H4 (cell line): ENCODE measurements around the gene MATN1. TPM values are rescaled to one million over a fixed set of nuclear protein-coding genes. Genes with fewer than 3 reads are reported as not detected.
"Not testable (repeated sequence)": the region's sequence is repeated elsewhere in the genome, so short reads cannot be mapped to it uniquely, and the experiment has no call there.

Source experiments
- DNase-seq: peaks from one replicate; pipeline ENCODE4 v3.0.0-alpha.2; 2015; ENCODE audit warnings: low spot score
- total RNA-seq: library from RNA; depleted of rRNA; stranded (reverse); fragments of >200 nt; shearing (Covaris generic); gene quantifications from 2 replicates; pipeline ENCODE4 v1.2.3, GENCODE V29; 2014; rRNA removed

Gene MATN1, protein sequence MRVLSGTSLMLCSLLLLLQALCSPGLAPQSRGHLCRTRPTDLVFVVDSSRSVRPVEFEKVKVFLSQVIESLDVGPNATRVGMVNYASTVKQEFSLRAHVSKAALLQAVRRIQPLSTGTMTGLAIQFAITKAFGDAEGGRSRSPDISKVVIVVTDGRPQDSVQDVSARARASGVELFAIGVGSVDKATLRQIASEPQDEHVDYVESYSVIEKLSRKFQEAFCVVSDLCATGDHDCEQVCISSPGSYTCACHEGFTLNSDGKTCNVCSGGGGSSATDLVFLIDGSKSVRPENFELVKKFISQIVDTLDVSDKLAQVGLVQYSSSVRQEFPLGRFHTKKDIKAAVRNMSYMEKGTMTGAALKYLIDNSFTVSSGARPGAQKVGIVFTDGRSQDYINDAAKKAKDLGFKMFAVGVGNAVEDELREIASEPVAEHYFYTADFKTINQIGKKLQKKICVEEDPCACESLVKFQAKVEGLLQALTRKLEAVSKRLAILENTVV
- total RNA-seq, result 0.06 and 0.51 TPM in 2 replicates

DNA sequence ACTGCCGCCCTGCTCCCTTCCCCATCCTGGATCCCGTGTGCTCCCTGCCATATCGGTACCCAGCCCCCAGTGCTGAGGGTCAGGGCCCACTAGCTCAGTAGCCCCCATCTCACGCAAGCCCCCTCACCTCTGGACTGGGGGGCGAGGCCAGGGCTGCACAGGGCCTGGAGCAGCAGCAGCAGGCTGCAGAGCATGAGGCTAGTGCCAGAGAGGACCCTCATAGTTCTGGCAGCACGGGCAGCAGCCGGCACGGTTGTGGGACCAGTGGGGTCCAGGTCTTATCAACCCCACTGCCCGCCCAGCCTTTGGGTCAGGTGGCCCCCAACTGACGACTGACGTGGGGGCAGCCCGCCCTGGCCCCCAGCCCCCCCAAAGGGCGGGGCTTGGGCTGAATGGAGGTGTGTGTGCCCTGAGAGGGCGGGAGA, at the start of gene MATN1:
Gene MATN1 (minus strand): TSS at position 255 of the 425 bp plus-strand sequence. CDS start 34 bp downstream, at position 221.
- no peak for DNase-seq

DNA sequence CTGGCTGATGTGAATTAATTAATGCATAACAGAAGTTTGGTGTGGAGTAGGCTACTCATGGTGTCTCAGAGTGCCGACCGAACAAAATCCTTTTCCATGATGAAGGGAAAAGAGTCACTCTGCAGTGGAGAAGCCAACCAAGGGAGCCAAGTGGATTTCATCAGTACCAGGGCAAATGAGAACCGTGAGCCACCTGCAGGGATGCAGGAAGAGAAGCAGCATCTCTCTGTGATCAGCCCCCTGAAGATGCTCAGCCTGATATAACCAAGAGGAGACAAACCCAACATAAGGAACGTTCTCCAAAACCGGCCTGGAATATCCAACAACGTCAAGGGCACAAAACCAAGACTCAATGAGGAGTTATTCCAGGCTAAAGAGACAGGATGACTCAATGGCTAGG, 47.6 kb upstream of the MATN1 start:
- DNase-seq, result no peak

- DNase-seq, result no peak
Observed at GRCh38 chr1:30770150-30770549, 46.8 kb upstream of the MATN1 start.

DNA sequence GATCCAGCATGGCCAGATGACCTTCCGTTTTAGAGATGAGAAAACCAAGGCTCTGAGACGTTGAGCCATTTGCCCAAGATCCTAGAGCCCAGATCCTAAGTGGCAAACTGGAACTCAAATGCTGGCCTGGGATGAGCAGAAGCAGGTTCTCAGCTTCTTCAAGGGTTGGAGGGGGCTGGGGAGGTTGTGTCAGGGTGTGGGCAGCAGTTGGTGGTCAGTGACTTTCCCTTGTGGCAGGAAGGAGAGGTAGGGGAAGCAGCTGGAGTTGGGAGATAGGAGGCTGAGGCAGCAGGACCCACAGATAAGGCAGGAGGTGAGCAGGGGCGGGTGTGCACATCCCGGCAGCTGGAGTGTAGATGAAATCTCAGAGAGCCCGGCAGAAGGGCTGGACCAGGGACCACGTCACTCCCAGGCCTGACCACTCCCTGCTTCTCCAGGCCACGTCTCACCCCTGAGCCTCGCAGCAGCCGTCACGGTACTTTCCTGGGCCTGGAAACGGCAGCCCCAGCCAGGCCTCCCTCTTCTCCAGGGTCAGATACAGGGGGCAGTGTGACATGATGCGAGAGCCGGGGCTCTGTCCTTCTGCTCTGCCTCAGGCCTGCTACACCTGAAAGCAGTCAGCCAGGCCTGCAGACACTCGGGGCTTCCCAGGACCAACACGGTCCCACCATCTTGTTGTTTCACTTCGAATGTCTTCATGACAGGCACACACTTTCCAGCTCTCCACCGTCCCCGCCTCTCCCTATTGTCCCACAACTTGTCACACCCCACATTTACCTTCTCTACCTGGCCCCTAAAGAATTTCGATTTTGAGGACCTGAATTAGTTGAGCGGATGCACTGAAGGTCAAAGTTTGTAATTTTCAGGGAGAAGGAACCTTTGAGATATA, 45.7 kb upstream of the MATN1 start:
- no peak for DNase-seq

DNA sequence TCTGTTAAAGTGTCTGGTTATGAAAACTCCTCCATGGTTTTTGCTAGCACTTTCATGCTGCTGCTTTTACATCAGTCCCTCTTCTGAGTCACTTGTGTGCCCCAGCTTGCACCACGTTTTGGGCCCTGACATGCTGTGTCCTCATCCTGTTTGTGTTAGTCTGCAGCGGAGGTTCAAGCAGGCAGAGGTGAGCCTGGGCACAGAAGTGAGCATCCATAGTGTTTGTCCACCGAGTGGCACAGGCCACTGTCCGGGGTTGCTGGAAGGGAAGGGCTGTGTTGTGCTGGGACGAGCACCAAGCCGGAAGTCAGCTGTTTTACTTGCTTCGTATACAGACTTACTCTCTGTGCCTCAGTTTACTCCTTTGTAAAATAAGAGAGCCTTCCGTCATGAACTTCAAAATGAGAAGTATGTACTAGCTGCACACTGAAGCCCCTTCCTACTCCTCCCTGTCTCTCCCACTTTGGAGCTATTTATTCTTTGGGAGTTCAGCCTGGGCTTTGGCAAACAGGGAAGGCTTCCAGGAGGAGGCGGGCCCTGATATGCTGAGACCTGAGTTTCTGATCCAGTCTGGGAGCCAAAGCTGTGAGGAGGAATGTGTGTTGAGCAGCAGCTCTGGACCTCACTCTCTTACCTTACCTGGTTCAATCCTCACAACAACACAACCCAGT, 44.9 kb upstream of the MATN1 start:
- no peak for DNase-seq

DNA sequence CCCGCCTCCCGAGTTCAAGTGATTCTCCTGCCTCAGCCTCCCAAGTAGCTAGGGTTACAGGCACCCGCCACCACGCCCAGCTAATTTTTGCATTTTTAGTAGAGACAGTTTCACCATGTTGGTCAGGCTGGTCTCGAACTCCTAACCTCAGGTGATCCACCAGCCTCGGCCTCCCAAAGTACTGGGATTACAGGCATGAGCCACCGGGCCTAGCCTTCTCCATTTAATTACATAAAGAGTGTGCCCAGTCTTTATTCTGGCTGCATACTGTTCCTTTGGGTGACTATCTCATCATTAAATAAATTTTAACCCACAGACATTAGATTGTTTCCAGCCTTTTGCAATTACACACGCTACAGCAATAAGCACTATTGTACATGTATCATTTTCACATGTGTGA, 43.6 kb upstream of the MATN1 start:
- DNase-seq, result not testable (repeated sequence)

DNA sequence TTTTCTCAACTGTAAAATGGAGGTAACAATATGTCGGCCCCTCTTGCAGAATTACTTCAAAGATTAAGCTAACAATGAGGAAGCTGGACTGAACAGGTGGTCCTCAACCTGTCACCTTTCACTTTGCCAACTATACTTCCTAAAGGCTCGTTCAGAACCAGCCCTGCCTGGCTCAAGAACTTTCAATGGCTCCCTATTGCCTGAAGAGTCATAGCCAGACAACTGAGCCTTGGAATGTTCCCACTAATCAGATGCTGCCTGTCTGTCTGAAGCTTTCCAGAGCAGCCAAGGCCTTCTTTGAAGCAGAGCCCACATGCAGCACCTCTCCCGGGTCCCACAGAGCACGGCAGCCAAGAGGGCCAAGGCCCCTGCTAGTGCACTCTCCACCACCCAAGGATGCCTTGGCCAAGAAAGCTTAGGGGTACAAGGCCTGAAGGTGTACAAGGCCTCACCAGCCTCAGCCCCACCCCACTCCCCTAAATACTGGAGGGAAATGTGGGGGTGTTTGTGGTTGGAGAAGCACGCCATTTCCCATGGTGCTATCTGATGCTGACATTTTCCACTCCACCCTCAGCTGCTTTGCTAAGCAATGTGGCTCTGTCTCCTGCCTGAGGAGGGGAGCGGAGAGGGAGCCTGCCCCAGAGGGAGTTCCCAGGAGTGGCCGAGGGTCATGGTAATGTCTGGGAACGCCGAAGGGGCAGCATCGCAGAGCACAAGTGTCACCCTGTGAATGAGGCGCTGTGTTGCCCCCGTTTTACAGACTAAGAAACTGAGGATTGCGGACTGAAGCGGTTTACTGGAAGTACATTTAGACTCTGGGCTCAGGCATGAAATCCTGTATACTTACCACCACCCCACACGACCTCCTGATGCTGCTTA, 42.4 kb upstream of the MATN1 start:
- no peak for DNase-seq

GRCh38 chr1:30764939-30765555, 41.7 kb upstream of the MATN1 start:
- no peak for DNase-seq

- no peak for DNase-seq
Observed at GRCh38 chr1:30764396-30764795, 41.0 kb upstream of the MATN1 start.

DNA sequence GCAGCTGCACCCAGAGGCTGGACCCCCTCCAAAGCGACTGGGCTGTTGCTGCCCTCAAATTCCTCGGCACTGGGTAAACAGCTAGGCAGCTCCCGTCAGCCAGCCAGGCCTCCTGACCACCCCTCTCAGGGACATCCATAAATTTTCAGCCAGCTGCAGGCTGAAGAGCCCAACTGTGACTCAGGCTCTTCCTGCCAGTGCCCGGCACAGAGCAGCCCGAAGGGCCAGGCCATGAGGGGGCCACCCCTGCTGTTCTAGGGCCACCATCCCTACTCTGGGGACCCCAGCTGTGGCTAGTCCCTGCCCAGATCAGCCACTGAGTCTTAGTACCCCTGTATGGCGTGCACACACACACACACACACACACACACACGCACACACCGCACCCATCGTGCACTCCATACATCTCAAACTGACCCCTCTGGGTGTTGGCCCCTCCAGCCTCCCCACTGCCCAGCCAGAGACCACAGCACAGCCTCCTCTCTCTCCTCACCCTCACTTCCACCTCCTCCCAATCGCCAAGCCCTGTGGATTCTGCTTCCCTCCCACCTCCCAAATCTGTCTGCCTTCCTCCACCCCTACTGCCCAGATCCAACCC, 40.4 kb upstream of the MATN1 start:
- DNase-seq, result peak; percentile 45

DNA sequence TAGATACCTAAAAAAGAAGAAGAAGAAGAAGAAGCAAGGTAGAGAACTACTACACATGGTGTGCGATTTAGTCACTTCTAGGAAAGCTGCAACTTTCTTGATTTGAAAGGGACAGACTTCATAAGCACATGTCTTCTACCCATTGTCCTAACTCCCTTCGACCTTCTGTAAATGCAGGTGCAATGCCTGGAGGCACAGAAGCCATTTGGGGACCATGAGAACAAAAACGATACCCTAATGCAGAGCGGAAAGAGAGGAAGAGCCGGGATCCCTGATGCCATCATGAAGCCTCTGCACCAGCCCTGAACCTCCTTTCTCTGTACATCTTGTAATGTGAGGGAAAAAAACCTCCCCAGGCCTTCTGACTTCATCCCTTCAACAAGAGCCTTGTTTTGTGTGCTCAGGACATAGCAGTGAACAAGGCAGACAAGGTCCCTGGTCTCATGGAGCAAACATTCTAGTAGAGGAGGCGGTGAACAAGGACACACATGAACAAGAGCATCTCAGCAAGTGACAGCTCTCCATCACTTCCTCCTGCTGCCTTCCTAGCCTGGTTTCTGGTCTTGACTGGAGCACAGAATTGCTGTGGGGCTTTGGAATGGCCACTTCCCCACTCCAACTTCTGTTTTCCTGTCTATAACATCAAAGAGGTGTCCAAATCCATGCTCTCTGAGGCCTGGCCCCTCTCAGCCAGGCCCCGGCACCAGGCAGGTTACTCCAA, 39.7 kb upstream of the MATN1 start:
- DNase-seq, result no peak

GRCh38 chr1:30762152-30762929, 39.0 kb upstream of the MATN1 start:
- DNase-seq, result no peak

DNA sequence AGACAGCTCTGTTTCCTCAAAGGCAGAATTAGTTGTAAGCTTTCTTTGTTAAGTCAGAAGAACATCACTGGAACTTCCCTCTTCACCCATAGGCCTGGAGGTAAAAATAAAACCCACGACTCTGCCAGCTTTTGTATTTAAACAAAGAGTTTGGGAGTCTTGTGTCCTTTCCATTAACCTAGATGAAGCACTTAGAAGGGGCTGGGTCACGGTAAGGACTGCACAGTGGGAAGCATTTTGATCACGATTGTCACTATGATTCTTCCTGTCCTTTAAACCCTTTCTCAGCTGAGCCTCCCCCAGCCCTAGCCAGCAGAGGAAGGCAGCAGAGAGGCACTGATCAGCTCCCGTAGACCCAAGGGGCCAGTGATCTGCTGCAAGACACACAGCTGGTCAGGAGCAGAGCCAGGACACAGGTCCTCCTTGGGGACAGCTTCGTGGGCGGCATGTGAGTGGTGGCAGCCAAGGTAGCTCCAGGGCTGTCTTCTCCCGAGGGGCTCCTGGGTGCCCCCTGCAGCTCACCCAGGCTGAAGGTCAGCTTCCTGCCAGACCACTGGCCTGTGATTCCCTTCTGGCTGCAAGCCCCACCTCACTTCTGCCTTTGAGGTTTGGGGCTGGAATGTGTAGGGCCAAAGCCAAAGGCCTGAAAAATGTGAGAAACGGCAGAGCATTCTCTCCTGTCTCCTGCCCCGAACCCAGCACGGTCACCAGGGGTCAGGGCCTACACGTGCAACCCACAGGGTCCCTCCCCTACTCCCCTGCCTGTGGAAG, 38.2 kb upstream of the MATN1 start:
- DNase-seq, result no peak

GRCh38 chr1:30760596-30761324, 37.4 kb upstream of the MATN1 start:
- DNase-seq, result no peak

DNA sequence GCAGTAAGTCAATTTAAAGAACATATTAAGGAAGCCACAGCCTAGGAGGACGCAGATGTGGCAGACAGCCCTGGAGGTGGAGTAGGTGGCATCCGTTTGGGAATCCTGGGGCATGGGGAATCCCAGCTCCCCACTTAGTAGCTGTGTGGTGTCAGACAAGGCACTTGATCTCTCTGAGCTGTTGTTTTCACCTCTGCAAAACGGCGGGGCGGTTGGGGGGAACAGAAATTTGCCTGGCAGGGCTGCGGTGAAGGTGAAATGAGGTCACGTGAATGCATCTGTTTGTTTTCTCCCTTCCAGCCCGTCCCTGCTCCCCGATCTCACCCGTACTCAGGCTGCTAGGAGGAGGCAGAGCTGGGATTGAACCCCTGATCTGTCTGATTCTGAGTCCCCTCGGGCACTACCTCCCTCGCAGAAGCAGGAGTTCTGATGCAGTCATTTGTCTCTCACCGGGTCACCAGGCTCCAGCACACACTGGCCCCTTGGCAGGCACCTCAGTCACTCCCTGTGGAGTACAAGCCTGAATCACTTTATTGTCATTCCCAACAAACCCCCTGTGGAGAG, 36.4 kb upstream of the MATN1 start:
- no peak for DNase-seq

- no peak for DNase-seq
Observed at GRCh38 chr1:30758785-30759380, 35.5 kb upstream of the MATN1 start.
